HG02610 (cell line): ENCODE data around the gene ITGB1BP1.

Experiments used
- ATAC-seq: cut with Tn5 transposase; IDR thresholded peaks from one replicate; pipeline ENCODE4 v1.9.1; 2021; ENCODE audit warnings: mild to moderate bottlenecking, moderate library complexity; ENCODE audit not compliant: unreplicated experiment

Gene ITGB1BP1

GRCh38 chr2:9423100-9423921, at the start of gene ITGB1BP1, which contains the start of gene CPSF3:
Gene ITGB1BP1 (minus strand): TSS chr2:9423528. CDS start chr2:9418697, 4,831 bp downstream.
Gene CPSF3 (plus strand): TSS chr2:9423654. CDS start chr2:9423774, 120 bp downstream.
- ATAC-seq: peak; percentile 86

GRCh38 chr2:9472511-9472910, 49.2 kb upstream of the ITGB1BP1 start:
- no peak for ATAC-seq

GRCh38 chr2:9471206-9471605, 47.9 kb upstream of the ITGB1BP1 start:
- ATAC-seq: no peak

- ATAC-seq: no peak
Measured at GRCh38 chr2:9467687-9468086, 44.4 kb upstream of the ITGB1BP1 start.

- ATAC-seq: no peak
Measured at GRCh38 chr2:9466147-9466683, 42.9 kb upstream of the ITGB1BP1 start.

GRCh38 chr2:9465170-9465569, 41.8 kb upstream of the ITGB1BP1 start:
- no peak for ATAC-seq

GRCh38 chr2:9463698-9464034, 40.3 kb upstream of the ITGB1BP1 start:
- no peak for ATAC-seq

- ATAC-seq: no peak
Measured at GRCh38 chr2:9462886-9463697, 39.8 kb upstream of the ITGB1BP1 start.

- no peak for ATAC-seq
Measured at GRCh38 chr2:9462313-9462712, 39.0 kb upstream of the ITGB1BP1 start.

GRCh38 chr2:9461079-9461478, 37.8 kb upstream of the ITGB1BP1 start:
- no peak for ATAC-seq

- ATAC-seq: no peak
Measured at GRCh38 chr2:9460441-9461017, 37.2 kb upstream of the ITGB1BP1 start.

- no peak for ATAC-seq
Measured at GRCh38 chr2:9451231-9451630, 27.9 kb upstream of the ITGB1BP1 start.

- ATAC-seq: no peak
Measured at GRCh38 chr2:9445089-9445488, 21.8 kb upstream of the ITGB1BP1 start.

- ATAC-seq: no peak
Measured at GRCh38 chr2:9443526-9443925, 20.2 kb upstream of the ITGB1BP1 start.

- ATAC-seq: no peak
Measured at GRCh38 chr2:9441556-9441955, 18.2 kb upstream of the ITGB1BP1 start.

- no peak for ATAC-seq
Measured at GRCh38 chr2:9440058-9440727, 16.9 kb upstream of the ITGB1BP1 start.

- ATAC-seq: no peak
Measured at GRCh38 chr2:9439536-9439935, 16.2 kb upstream of the ITGB1BP1 start.

- ATAC-seq: no peak
Measured at GRCh38 chr2:9434489-9434888, 11.2 kb upstream of the ITGB1BP1 start.

- no peak for ATAC-seq
Measured at GRCh38 chr2:9430316-9431293, 7.3 kb upstream of the ITGB1BP1 start.
